NB4 (cell line): ENCODE results near the gene PLCH1.

Experiments
- CTCF ChIP-seq: IDR thresholded peaks from one replicate; pipeline ENCODE4 v1.5.1; 2012; ENCODE audit warnings: low read depth, low read length
- MAX ChIP-seq: IDR thresholded peaks from 2 replicates; pipeline ENCODE4 v1.6.1; 2011; ENCODE audit warnings: low read depth, low read length

- TF ChIP-seq CTCF (no peak), MAX (no peak)
Observed at GRCh38 chr3:155790272-155790925, 45.5 kb upstream of the PLCH1 start.
